ENCODE measurements around the gene ANAPC5.
"Not testable (repeated sequence)": the region's sequence is repeated elsewhere in the genome, so short reads cannot be mapped to it uniquely, and the experiment has no call there.

ANAPC5 gene

DNA sequence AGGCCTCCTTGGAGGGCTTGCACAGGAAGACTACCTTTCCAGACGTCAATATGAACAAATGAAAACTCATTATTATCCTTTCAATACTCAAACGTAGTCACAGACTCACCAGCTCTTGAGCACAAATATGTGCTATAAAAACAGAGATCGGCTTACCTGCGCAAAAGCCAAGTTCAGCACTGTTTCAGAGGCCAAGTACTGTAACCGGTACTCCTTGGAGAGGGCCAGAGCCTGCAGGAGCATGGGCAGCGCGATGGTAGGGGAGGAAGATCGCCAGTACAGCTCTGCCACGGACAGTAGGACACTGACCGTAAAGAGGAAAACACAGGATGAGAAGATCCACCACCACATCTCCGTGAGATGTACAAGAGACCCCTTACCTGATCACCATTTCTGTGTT is 34.1 kb downstream of the ANAPC5 start:
- no peak overlapping the region for H3K4me3 ChIP-seq (replicated peaks; ENCODE audit: low read depth, low read length)
- H3K36me3 ChIP-seq (ENCODE audit: control insufficient read depth, insufficient read depth, low read length) = peaks cover 8% of the 10 kb centered on the region
- no peaks in the 10 kb centered on the region for H3K27me3 ChIP-seq (replicated peaks; ENCODE audit: control insufficient read depth, insufficient read depth, low read length)
- no peak for DNase-seq (ENCODE audit: extremely low read depth, insufficient read length)
- TF ChIP-seq, protein P1, sequence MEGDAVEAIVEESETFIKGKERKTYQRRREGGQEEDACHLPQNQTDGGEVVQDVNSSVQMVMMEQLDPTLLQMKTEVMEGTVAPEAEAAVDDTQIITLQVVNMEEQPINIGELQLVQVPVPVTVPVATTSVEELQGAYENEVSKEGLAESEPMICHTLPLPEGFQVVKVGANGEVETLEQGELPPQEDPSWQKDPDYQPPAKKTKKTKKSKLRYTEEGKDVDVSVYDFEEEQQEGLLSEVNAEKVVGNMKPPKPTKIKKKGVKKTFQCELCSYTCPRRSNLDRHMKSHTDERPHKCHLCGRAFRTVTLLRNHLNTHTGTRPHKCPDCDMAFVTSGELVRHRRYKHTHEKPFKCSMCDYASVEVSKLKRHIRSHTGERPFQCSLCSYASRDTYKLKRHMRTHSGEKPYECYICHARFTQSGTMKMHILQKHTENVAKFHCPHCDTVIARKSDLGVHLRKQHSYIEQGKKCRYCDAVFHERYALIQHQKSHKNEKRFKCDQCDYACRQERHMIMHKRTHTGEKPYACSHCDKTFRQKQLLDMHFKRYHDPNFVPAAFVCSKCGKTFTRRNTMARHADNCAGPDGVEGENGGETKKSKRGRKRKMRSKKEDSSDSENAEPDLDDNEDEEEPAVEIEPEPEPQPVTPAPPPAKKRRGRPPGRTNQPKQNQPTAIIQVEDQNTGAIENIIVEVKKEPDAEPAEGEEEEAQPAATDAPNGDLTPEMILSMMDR (IDR thresholded peaks at IDR 0.05; ENCODE audit: insufficient read depth, low read length, poor library complexity, severe bottlenecking) = no peak

DNA sequence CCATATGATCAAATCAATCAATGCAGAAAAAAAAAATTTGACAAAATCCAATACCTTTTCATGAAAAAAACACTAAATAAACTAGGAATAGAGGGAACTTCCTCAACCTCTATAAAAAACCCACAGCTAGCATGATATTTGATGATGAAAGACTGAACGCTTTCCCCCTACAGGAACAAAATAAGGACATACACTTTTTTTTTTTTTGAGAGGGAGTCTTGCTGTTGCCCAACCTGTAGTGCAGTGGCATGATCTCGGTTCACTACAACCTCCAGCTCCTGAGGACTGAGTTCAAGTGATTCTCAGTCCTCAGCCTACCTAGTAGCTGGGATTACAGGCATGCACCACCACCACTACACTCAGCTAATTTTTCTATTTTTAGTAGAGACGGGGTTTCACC is 37.8 kb downstream of the ANAPC5 start:
- no peak for DNase-seq (ENCODE audit: extremely low read depth, insufficient read length)
- H3K36me3 ChIP-seq (ENCODE audit: control insufficient read depth, insufficient read depth, low read length) = peaks cover 10% of the 10 kb centered on the region
- TF ChIP-seq, protein P1 (IDR thresholded peaks at IDR 0.05; ENCODE audit: insufficient read depth, low read length, poor library complexity, severe bottlenecking) = no peak
- H3K4me3 ChIP-seq (replicated peaks; ENCODE audit: low read depth, low read length) = no peak overlapping the region
- H3K27me3 ChIP-seq (replicated peaks; ENCODE audit: control insufficient read depth, insufficient read depth, low read length) = no peaks in the 10 kb centered on the region

DNA sequence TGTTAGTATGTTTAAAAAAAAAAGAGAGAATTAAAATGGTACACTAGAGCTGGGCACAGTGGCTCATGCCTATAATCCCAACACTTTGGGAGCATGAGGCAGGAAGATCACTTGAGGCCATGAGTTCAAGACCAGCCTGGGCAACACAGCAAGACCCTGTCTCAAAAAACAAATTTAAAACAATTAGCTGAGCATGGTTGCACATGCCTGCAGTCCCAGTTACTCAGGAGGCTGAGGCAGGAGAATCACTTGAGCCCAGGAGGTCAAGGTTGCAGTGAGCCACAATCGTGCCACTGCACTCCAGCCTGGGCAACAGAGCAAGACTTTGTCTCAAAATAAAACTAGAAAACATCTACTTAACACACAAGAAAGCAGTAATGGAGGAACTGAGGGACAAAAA is 42.0 kb downstream of the ANAPC5 start:
- H3K27me3 ChIP-seq (replicated peaks; ENCODE audit: control insufficient read depth, insufficient read depth, low read length) = not testable (repeated sequence)

DNA sequence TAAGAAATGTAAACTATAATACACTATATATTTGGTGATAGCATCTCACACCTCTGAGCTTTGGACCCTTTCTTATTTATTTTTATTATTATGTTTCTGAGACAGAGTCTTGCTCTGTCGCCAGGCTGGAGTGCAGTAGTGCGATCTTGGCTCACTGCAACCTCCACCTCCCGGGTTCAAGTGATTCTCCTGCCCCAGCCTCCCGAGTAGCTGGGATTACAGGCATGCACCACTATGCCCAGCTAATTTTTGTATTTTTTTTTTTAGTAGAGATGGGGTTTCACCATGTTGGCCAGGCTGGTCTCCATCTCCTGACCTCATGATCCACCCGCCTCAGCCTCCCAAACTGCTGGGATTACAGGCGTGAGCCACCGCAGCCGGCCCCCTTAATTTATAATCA is 44.8 kb downstream of the ANAPC5 start:
- not testable (repeated sequence) for H3K36me3 ChIP-seq (ENCODE audit: control insufficient read depth, insufficient read depth, low read length); DNase-seq (ENCODE audit: extremely low read depth, insufficient read length); H3K27me3 ChIP-seq (replicated peaks; ENCODE audit: control insufficient read depth, insufficient read depth, low read length); H3K4me3 ChIP-seq (replicated peaks; ENCODE audit: low read depth, low read length)

More for the DNA sequence above, 42.0 kb downstream of the ANAPC5 start:
- DNase-seq (ENCODE audit: extremely low read depth, insufficient read length); H3K4me3 ChIP-seq (replicated peaks; ENCODE audit: low read depth, low read length); H3K36me3 ChIP-seq (ENCODE audit: control insufficient read depth, insufficient read depth, low read length): not testable (repeated sequence)

DNA sequence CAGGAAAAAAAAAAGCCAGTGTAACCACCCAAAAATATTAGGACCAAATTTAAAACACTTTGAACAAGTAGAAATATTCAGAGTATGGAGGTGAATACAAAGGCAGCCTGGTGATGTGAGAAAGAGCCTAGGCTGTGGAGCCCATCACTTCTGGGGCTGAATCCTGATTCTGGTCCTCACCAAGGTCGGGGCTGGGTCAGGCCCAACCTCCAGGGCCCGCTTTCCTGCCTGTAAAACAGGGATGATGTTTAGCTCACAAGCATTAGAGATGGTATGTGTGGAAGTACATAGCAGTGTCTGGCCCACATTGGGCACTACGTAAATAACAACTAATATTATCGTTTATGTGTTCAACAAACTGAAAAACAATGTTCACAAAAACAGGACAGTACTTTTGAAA is 47.9 kb downstream of the ANAPC5 start:
- TF ChIP-seq, protein P1 (IDR thresholded peaks at IDR 0.05; ENCODE audit: insufficient read depth, low read length, poor library complexity, severe bottlenecking) = no peak
- no peak for DNase-seq (ENCODE audit: extremely low read depth, insufficient read length)
- H3K36me3 ChIP-seq (ENCODE audit: control insufficient read depth, insufficient read depth, low read length) = peaks cover 4% of the 10 kb centered on the region
- no peaks in the 10 kb centered on the region for H3K27me3 ChIP-seq (replicated peaks; ENCODE audit: control insufficient read depth, insufficient read depth, low read length)
- no peak overlapping the region for H3K4me3 ChIP-seq (replicated peaks; ENCODE audit: low read depth, low read length)

DNA sequence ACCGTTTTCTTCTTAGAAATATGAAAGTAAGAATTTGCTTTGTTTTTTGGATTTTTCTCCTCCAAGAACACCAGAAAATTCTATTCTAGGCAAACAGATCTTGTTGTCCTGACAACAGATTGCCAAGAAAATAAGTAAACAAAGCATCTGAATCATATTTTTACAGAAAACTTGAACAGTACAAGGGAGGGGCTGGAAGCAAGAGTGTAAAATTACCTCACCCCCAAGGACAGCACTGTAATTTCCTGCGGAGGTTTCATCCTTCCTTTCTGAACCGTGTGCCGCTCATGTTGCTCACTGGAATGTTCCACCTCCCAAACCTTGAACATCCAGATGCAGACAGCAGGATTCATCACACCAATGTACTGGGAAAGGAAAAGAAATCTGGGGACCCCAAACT is 50.3 kb downstream of the ANAPC5 start:
- no peaks in the 10 kb centered on the region for H3K36me3 ChIP-seq (ENCODE audit: control insufficient read depth, insufficient read depth, low read length)
- no peak overlapping the region for H3K4me3 ChIP-seq (replicated peaks; ENCODE audit: low read depth, low read length)
- no peaks in the 10 kb centered on the region for H3K27me3 ChIP-seq (replicated peaks; ENCODE audit: control insufficient read depth, insufficient read depth, low read length)
- TF ChIP-seq, protein P1 (IDR thresholded peaks at IDR 0.05; ENCODE audit: insufficient read depth, low read length, poor library complexity, severe bottlenecking) = no peak
- no peak for DNase-seq (ENCODE audit: extremely low read depth, insufficient read length)

DNA sequence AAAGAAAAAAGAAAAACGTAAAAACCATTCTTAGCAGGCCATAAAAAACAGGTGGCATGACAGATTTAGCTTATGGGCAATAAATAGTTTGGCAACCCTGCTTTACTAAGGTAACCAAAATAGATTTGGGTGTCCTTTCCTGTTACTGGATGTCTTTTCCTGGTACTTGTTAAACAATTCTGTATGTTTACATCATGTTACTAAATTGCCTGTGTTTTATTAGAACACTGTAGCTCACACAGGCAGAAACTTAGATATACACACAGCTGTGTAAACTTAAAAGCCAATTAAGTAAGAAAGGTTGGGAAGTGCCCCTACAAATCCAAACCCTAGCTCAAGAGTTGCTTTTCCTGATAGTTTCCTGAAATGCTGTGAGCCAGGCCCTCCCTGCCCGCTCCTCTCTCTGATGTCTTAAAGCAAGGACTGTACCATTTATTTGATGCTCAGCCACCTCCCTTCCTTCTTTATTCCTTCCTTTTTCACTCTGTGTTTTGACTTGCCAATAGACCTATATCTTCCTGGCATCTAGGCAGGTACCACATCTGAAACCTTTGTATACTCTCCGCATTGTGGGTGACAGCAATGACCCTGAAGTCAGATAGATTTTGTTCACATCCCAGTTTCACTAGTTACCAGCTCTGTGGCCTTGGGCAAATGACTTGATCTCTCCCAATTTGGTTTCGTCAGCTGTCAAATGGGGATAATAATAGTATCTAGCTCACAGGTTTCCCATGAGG is 52.0 kb downstream of the ANAPC5 start:
- no peak overlapping the region for H3K4me3 ChIP-seq (replicated peaks; ENCODE audit: low read depth, low read length)
- no peak for DNase-seq (ENCODE audit: extremely low read depth, insufficient read length)
- H3K36me3 ChIP-seq (ENCODE audit: control insufficient read depth, insufficient read depth, low read length) = no peaks in the 10 kb centered on the region
- TF ChIP-seq, protein P1 (IDR thresholded peaks at IDR 0.05; ENCODE audit: insufficient read depth, low read length, poor library complexity, severe bottlenecking) = no peak
- H3K27me3 ChIP-seq (replicated peaks; ENCODE audit: control insufficient read depth, insufficient read depth, low read length) = no peaks in the 10 kb centered on the region
